AG09319 (cell line): ENCODE measurements around the gene ANKRD33B.
"Not testable (repeated sequence)": the region's sequence is repeated elsewhere in the genome, so short reads cannot be mapped to it uniquely, and the experiment has no call there.

Source experiments
- DNase-seq: peaks from one replicate; pipeline ENCODE4 v3.0.0-alpha.2; 2010; ENCODE audit warnings: low read depth; ENCODE audit errors: extremely low read depth
- CTCF ChIP-seq: IDR thresholded peaks from 2 replicates; pipeline ENCODE4 v1.5.1; 2011; ENCODE audit warnings: low read depth, mild to moderate bottlenecking, inconsistent platforms, low read length, moderate library complexity

ANKRD33B gene

GRCh38 chr5:10565785-10566542, 2.1 kb downstream of the ANKRD33B start:
- no peak for TF ChIP-seq CTCF
- DNase-seq: no peak

- no peak for DNase-seq
- no peak for TF ChIP-seq CTCF
Observed at GRCh38 chr5:10566543-10567068, 2.7 kb downstream of the ANKRD33B start.

DNA sequence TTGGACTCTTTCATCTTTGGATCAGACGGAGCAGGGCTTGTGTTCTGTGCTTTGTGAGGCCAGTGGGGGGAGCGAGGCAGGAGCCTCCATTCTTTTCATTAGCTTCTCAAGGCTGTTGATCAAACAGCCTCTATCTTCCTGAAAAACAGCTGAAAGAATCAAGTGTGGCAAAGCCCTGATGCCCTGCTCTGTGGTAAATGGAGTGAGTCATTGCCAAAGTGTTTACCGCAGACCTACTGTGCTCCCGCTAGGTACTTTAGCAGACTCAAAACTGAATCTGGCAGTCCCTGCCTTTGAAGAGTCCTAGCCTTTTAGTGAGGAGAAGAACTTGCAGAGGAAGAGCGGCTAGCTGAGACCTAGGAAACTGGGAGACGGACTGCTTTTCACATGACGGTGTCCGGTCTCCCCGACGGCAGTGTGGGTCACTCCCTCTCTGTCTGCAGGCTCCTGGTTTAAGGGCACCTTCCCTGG, 3.3 kb downstream of the ANKRD33B start:
- no peak for TF ChIP-seq CTCF

DNA sequence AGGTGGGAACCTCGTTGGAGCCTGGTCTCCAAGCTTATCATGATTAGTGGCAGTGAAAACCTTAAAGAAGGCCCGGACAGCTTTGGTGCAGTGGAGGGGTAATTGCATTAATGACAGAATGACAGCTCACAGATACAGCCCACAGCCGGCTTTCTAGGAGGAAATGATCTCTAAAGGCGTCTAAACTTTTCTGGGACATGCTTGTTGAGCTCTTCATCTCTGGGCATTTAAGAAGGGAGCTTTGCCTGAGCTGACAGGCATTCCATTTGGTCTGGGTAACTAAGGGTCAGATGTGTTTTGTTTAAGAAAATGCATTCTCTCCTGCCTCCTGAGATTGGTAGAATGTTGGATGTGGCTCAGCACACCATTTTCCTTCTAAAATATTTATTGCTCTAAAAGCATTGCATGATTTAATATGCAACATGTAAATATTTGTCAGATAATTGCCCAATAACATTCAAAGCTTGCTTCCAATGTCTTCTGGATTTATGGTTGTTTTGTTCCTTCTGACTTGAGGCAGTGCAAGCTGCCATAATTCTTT, 4.0 kb downstream of the ANKRD33B start:
- TF ChIP-seq CTCF: no peak
- peak; percentile 59 for DNase-seq

More for the DNA sequence above, 3.3 kb downstream of the ANKRD33B start:
- DNase-seq: no peak

DNA sequence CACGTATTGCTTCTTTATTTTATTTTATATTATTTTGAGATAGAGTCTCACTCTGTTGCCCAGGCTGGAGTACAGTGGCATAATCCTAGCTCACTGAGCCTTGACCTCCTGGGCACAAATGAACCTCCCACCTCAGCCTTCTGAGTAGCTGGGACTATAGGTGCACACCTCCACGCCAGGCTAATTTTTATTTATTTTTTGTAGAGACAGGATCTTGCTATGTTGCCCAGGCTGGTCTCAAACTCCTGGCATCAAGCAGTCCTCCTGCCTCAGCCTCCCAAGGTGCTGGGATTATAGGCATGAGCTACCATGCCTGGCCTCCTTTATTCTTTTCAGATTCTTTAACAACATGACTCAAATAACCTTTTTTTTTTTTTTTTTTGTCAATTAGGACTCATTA, 6.7 kb downstream of the ANKRD33B start:
- DNase-seq: not testable (repeated sequence)

DNA sequence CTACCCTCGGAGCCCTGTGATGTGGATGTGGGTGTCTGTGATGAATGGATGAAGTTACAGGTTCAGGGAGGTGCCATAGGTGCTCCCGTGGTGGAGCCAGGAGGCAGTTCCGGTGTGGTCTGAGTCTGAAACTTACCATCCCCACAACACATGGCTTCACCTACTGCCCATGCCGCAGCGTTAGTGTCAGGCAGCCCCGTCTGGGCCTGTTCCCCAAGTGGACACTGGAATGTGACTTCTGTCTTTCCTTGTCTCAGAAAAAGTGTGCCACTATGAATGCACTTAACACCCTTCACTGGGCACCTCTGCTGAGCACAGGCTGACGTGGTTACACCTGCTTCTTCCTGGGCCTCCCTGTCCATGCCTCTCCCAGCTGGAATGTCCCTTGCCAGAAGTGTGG, 8.6 kb downstream of the ANKRD33B start:
- no peak for DNase-seq
- no peak for TF ChIP-seq CTCF

- DNase-seq: no peak
- no peak for TF ChIP-seq CTCF
Observed at GRCh38 chr5:10573487-10574145, 9.7 kb downstream of the ANKRD33B start.

DNA sequence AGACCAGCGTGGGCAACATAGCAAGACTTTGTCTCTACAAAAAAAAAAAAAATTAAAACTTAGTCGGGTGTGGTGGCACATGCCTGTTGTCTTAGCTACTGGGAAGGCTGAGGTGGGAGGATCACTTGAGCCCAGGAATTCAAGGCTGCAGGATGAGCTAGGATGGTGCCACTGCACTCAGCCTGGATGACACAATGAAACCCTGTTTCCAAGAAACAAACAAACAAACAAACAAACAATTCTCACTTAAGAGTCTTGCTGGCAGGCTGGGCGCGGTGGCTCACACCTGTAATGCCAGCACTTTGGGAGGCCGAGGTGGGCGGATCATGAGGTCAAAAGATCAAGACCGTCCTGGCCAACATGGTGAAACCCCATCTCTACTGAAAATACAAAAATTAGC, 11.0 kb downstream of the ANKRD33B start:
- not testable (repeated sequence) for DNase-seq
